HUES6 (cell line): ENCODE measurements around the gene ERBB4.
"Not testable (repeated sequence)": the region's sequence is repeated elsewhere in the genome, so short reads cannot be mapped to it uniquely, and the experiment has no call there.

ENCODE experiments used
- H3K27ac ChIP-seq: 2 replicates; pipeline ENCODE4 v1.7.0; 2013; ENCODE audit warnings: low read depth, mild to moderate bottlenecking, low read length, inconsistent platforms
- H3K27me3 ChIP-seq: 2 replicates; pipeline ENCODE4 v1.6.1; 2013; ENCODE audit warnings: low read length; ENCODE audit not compliant: control insufficient read depth, insufficient read depth
- H3K36me3 ChIP-seq: 2 replicates; pipeline ENCODE4 v1.6.1; 2013; ENCODE audit warnings: low read length; ENCODE audit not compliant: control insufficient read depth, insufficient read depth
- H3K4me1 ChIP-seq: 2 replicates; pipeline ENCODE4 v1.6.1; 2013; ENCODE audit warnings: low read length; ENCODE audit not compliant: control insufficient read depth, insufficient read depth
- H3K4me3 ChIP-seq: 2 replicates; pipeline ENCODE4 v1.5.1; 2013; ENCODE audit warnings: low read depth, low read length
- H3K9ac ChIP-seq: one replicate; pipeline ENCODE4 v1.6.1; 2013; ENCODE audit warnings: mild to moderate bottlenecking, low read length
- H3K9me3 ChIP-seq: 2 replicates; pipeline ENCODE4 v1.6.1; 2013; ENCODE audit warnings: low read depth, low read length; ENCODE audit not compliant: control insufficient read depth, insufficient read depth

Gene ERBB4

DNA sequence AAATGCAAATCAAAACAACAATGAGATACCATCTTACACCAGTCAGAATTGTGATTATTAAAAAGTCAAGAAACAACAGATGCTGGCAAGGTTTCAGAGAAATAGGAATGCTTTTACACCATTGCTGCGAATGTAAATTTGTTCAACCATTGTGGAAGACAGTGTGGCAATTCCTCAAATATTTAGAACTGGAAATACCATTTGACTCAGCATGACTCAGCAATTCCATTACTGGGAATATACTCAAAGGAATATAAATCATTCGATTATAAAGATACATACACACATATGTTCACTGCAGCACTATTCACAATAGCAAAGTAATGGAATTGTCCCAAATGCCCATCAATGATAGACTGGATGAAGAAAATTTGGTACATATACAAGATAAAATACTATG lies 516.7 kb downstream of the ERBB4 start:
- H3K36me3 ChIP-seq = no peaks in the 10 kb centered on the region
- no peaks in the 10 kb centered on the region for H3K9me3 ChIP-seq
- no peak overlapping the region for H3K9ac ChIP-seq
- no peaks in the 10 kb centered on the region for H3K27me3 ChIP-seq
- H3K4me1 ChIP-seq = no peaks in the 10 kb centered on the region
- no peak overlapping the region for H3K4me3 ChIP-seq
- H3K27ac ChIP-seq = no peak overlapping the region

DNA sequence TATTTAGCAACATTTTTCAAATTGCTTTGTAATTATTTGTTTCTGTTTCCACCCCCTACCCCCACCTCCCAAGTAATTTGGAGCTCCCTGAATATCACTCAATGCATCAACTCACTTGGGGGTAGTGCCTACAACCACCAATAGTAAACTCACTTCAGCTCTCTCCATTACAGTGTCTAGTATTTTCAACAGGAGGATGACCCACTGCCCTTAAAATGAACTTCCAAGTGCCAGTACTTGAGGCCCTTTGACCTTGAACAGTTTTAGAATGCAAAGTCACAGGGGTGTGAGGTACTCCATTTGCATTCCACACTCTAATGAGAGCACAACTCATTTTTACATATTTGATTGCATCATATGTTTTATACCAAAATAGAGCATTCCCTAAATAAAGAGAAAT lies 523.0 kb downstream of the ERBB4 start:
- H3K4me1 ChIP-seq = no peaks in the 10 kb centered on the region
- no peaks in the 10 kb centered on the region for H3K9me3 ChIP-seq
- no peak overlapping the region for H3K27ac ChIP-seq
- H3K27me3 ChIP-seq = no peaks in the 10 kb centered on the region
- no peaks in the 10 kb centered on the region for H3K36me3 ChIP-seq
- no peak overlapping the region for H3K4me3 ChIP-seq
- H3K9ac ChIP-seq = no peak overlapping the region

DNA sequence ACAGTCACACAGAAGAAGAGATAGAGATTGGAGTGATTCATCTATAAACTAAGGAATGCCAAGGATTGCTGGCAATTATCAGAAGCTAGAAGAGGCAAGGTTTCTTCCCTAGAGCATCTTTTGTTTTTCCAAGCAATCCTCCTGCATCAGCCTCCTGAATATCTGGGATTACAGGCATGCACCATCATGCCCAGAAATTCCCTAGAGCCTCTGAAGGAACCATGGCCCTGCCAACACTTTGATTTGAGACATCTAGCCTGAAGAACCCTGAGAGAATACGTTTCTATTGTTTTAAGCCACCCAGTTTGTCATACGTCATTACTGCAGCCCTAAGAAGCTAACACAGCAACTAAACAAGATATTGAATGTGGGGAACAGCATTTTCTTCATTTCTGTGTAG lies 525.0 kb downstream of the ERBB4 start:
- H3K9me3 ChIP-seq = no peaks in the 10 kb centered on the region

DNA sequence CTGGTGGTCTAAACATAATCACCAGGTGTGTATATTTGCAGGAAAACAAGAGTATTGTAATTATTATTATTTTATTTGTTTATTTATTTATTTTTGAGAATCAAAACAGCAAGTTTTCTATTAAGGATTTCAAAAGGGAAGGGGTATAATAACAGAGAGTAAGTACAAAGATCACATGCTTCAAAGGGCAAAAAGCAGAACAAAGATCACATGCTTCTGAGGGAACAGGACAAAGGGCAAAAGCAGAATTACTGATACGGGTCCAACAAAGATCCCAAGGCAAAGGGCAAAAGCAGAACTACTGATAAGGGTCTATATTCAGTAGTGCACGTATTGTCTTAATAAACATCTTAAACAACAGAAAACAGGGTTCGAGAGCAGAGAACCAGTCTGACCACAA lies 528.3 kb downstream of the ERBB4 start:
- not testable (repeated sequence) for H3K9ac ChIP-seq, H3K27me3 ChIP-seq, H3K27ac ChIP-seq, H3K4me3 ChIP-seq, H3K4me1 ChIP-seq, H3K36me3 ChIP-seq, H3K9me3 ChIP-seq

More for the DNA sequence above, 525.0 kb downstream of the ERBB4 start:
- Histone ChIP-seq H3K27ac (no peak overlapping the region), H3K4me3 (no peak overlapping the region), H3K9ac (no peak overlapping the region), H3K27me3 (no peaks in the 10 kb centered on the region), H3K4me1 (no peaks in the 10 kb centered on the region), H3K36me3 (no peaks in the 10 kb centered on the region)

DNA sequence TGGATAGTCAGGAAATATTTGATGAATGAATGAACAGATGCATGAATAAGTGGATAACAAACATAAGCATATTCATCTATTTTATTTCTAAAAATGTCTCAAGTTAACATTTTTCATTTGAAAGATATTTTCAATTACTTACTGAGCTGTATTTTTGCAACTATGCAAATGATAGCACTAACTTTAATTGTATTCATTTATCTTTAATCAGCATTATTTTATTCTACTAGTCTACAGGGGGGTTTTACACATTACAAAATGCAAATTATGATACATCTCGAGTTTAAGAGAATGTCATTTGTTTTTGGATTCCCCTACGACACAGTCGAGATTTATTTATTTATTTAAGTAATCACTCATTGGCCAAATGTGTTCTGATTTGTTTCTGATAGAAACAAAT lies 530.6 kb downstream of the ERBB4 start:
- H3K27ac ChIP-seq = no peak overlapping the region
- no peaks in the 10 kb centered on the region for H3K36me3 ChIP-seq
- no peaks in the 10 kb centered on the region for H3K27me3 ChIP-seq
- no peaks in the 10 kb centered on the region for H3K9me3 ChIP-seq
- H3K4me1 ChIP-seq = no peaks in the 10 kb centered on the region
- no peak overlapping the region for H3K4me3 ChIP-seq
- no peak overlapping the region for H3K9ac ChIP-seq

DNA sequence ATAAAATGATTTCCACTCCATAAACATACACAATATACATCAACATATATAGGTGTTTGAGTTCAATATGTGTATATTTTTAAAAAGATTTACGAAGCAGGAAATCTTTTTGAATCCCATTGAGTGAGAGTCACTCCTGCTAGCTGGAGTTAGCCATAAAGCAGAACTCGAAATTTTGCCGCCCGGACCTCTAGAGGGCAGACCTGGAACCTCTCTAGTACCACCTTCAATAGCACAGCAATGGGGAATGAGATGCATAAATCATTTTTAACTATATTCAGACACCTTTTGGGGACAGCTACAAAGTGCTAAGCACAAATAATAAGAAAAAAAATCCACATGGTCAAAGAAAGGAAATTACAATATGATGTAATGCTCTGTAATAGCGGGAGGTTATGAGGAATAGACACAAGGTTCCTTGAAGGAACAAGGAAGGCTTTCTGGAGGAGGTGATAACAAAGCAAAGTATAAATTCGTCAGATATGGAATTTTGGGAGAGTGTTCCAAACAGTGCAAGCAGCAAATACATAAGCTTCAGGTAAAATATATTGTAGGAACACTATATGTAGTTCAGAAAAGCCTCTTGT lies 533.4 kb downstream of the ERBB4 start:
- no peaks in the 10 kb centered on the region for H3K27me3 ChIP-seq
- H3K9me3 ChIP-seq = no peaks in the 10 kb centered on the region
- H3K36me3 ChIP-seq = no peaks in the 10 kb centered on the region
- no peak overlapping the region for H3K27ac ChIP-seq
- no peaks in the 10 kb centered on the region for H3K4me1 ChIP-seq
- no peak overlapping the region for H3K9ac ChIP-seq
- H3K4me3 ChIP-seq = no peak overlapping the region

DNA sequence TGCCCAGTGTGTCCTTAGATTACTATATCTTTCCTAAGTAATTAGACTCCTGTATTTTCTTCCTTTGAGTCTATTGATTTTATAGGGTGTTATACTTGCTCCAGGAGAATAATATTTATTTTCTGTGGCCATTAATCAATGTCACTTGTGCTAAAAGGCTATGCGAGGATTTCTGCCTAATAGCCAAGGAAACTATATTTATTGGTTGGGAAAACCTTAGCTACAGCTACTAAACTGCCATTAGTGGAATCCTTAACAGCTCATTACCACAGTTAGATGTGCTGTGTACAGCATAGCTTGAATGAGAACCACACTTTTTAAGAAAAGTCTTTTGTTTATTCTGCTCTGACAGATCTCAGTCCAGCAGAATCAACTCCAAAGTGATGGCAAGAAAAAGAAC lies 537.3 kb downstream of the ERBB4 start:
- H3K9me3 ChIP-seq = no peaks in the 10 kb centered on the region
- H3K27me3 ChIP-seq = no peaks in the 10 kb centered on the region
- H3K4me1 ChIP-seq = no peaks in the 10 kb centered on the region
- H3K4me3 ChIP-seq = no peak overlapping the region
- H3K9ac ChIP-seq = no peak overlapping the region
- no peak overlapping the region for H3K27ac ChIP-seq
- H3K36me3 ChIP-seq = no peaks in the 10 kb centered on the region

DNA sequence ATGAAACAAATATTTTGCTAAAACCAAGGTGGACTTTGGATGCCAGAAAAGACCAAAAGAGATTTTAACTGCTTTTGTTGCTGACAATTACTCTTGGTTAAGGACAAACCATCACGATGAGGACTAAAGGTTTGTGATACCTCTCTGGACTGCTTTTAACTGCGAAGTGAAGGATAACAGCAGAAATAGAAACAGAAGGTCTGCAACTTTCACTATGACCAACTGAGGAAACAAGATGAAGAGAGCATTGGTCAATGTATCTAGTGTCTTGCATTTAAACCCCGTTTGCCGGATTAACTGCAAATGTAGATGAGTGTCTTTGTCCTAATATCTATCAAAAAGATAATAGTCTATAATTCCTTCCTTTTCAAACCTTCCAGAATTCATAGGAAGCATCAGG lies 541.7 kb downstream of the ERBB4 start:
- Histone ChIP-seq H3K27ac (no peak overlapping the region), H3K4me3 (no peak overlapping the region), H3K9me3 (no peaks in the 10 kb centered on the region), H3K27me3 (no peaks in the 10 kb centered on the region), H3K9ac (no peak overlapping the region), H3K4me1 (no peaks in the 10 kb centered on the region), H3K36me3 (no peaks in the 10 kb centered on the region)

DNA sequence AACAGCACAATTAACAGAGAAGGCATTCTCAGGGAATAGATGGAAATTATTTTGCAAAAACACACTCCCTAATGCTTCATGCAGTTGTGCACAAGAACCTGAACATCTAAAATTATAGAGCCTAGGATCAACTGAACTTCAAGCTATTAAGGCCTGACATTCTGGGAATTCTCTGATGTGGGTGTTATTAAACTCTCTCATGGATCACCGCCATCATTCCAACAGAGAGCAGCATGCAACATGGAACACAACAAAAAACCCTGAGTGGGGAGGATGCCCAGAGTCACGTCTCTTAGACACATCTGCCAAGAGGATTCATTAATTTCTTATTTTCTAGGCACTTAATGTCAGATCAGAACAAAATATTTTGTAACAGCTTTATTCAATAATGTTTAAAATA lies 543.8 kb downstream of the ERBB4 start:
- no peak overlapping the region for H3K27ac ChIP-seq
- H3K4me3 ChIP-seq = no peak overlapping the region
- H3K27me3 ChIP-seq = no peaks in the 10 kb centered on the region
- no peak overlapping the region for H3K9ac ChIP-seq
- no peaks in the 10 kb centered on the region for H3K4me1 ChIP-seq
- no peaks in the 10 kb centered on the region for H3K36me3 ChIP-seq
- H3K9me3 ChIP-seq = no peaks in the 10 kb centered on the region

DNA sequence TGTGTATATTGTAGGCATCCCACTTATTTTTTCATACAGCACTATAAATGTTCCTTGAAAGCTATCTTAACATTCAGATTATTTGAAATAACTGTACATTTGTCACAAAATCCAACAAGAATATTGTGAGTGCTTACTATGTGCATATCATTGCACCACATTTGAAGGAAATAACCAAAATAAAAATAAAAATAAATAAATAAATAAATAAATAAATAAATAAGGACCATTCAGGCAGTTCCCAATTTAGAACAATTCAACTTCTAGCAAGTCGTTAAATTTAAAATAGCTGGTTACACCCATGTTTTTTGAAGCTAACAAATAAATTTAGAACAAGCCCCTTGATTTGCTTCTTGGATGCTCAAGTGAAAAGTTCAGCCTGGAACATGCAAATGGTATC lies 548.3 kb downstream of the ERBB4 start:
- Histone ChIP-seq H3K9me3 (no peaks in the 10 kb centered on the region), H3K27ac (no peak overlapping the region), H3K27me3 (no peaks in the 10 kb centered on the region), H3K9ac (no peak overlapping the region), H3K4me1 (no peaks in the 10 kb centered on the region), H3K4me3 (no peak overlapping the region), H3K36me3 (no peaks in the 10 kb centered on the region)

DNA sequence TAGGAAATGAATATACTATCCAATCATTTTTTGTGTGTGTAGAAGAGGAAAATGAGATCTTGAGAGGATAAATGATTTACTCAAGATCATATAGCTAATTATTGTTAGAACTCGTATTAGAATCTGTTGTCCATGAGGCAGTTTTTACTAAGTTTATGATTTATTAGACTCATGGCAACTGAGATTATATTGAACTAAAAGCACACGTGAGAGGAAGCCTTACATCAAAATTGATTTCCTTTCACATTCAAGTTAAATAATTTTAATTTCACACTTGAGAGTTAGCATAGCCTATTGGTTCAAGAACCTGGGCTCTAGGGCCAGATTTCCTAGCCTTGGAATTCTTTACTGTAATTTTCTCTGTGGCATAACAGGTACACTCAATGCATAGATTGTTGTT lies 552.3 kb downstream of the ERBB4 start:
- no peaks in the 10 kb centered on the region for H3K36me3 ChIP-seq
- H3K4me3 ChIP-seq = no peak overlapping the region
- H3K9me3 ChIP-seq = no peaks in the 10 kb centered on the region
- no peaks in the 10 kb centered on the region for H3K27me3 ChIP-seq
- H3K4me1 ChIP-seq = no peaks in the 10 kb centered on the region
- no peak overlapping the region for H3K9ac ChIP-seq
- no peak overlapping the region for H3K27ac ChIP-seq

DNA sequence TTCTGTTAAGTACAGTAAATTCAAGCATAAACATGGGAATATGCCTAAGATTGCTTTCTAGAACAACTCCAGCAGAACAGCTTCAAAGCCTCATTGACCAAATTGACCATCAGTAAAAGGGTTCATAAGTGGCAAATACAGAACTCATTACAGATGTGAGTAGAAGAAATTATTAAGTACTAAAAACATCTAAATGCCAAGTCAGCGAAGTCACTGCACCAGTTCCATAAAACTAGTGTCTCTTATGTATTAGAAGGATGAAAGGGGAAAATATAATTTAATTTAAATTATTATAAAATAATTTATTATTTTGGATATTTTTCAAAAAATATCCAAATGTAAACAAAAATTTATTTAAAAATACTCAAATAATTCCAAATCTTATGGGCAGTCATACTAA lies 553.2 kb downstream of the ERBB4 start:
- Histone ChIP-seq H3K9me3 (no peaks in the 10 kb centered on the region), H3K4me1 (no peaks in the 10 kb centered on the region), H3K4me3 (no peak overlapping the region), H3K27me3 (no peaks in the 10 kb centered on the region), H3K9ac (no peak overlapping the region), H3K36me3 (no peaks in the 10 kb centered on the region), H3K27ac (no peak overlapping the region)
